ENCODE results near the gene IMPDH2. TPM values are rescaled to one million over a fixed set of nuclear protein-coding genes. Genes with fewer than 3 reads are reported as not detected.

IMPDH2 gene
- total RNA-seq, 1 experiment from 2014 or later: 184 TPM

DNA sequence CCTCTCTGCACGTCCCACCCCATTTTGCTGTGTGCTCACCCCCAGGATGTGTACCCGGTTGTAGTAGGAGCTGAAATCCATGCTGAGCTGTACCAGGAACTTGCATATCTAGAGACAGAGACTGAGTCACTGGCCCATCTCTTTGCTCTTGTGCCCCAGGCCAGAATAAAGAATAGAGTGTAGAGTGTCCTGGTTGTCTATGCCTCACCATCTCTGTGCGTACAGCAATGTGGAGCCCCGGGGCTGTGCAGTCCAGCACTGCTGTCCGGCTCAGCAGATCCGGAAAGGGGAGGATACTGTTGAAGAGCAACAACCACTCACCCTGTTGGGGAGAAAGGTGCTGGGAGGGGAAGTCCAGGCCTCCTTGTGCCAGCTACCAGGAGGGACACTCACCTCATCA, 13.4 kb downstream of the IMPDH2 start:
- intact Hi-C loops (cut with micrococcal nuclease; ENCODE audit: unreplicated experiment): no loop called here
- Mint-ChIP-seq H3K27me3 (ENCODE audit: unreplicated experiment) (no peaks in the 10 kb centered on the region), H3K27ac (ENCODE audit: unreplicated experiment) (no peak overlapping the region), H3K36me3 (ENCODE audit: insufficient read depth, unreplicated experiment) (peaks cover 87% of the 10 kb centered on the region), H3K4me3 (ENCODE audit: low read depth, unreplicated experiment) (no peak overlapping the region), H3K9me3 (ENCODE audit: low read depth, unreplicated experiment) (no peaks in the 10 kb centered on the region), H3K4me1 (ENCODE audit: low read depth, unreplicated experiment) (no peaks in the 10 kb centered on the region)
- CTCF ChIA-PET: no interaction called here
- no TSS peak for BruUV-seq (replicated peaks)
- DNase-seq: no peak
- TF ChIP-seq, protein P1, sequence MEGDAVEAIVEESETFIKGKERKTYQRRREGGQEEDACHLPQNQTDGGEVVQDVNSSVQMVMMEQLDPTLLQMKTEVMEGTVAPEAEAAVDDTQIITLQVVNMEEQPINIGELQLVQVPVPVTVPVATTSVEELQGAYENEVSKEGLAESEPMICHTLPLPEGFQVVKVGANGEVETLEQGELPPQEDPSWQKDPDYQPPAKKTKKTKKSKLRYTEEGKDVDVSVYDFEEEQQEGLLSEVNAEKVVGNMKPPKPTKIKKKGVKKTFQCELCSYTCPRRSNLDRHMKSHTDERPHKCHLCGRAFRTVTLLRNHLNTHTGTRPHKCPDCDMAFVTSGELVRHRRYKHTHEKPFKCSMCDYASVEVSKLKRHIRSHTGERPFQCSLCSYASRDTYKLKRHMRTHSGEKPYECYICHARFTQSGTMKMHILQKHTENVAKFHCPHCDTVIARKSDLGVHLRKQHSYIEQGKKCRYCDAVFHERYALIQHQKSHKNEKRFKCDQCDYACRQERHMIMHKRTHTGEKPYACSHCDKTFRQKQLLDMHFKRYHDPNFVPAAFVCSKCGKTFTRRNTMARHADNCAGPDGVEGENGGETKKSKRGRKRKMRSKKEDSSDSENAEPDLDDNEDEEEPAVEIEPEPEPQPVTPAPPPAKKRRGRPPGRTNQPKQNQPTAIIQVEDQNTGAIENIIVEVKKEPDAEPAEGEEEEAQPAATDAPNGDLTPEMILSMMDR (IDR thresholded peaks at IDR 0.05; ENCODE audit: unreplicated experiment): no peak

DNA sequence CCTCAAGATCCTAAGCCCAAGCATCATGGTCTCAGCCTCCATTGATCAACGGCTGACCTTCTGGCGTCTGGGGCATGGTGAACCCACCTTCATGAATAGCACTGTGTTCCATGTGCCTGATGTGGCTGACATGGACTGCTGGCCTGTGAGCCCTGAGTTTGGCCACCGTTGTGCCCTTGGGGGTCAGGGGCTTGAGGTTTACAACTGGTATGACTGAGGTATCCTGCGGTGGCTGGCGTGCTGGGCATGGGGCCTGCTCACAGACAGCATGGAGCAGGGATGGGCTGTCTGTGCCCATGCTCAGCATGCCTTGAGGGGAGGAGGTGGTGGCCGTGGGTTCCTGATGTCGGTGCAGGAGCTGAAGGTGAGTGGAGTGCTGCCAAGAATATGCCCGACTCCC, 14.1 kb downstream of the IMPDH2 start:
- intact Hi-C loops (cut with micrococcal nuclease; ENCODE audit: unreplicated experiment): no loop called here
- Mint-ChIP-seq H3K9me3 (ENCODE audit: low read depth, unreplicated experiment) (no peaks in the 10 kb centered on the region), H3K27me3 (ENCODE audit: unreplicated experiment) (no peaks in the 10 kb centered on the region), H3K4me3 (ENCODE audit: low read depth, unreplicated experiment) (no peak overlapping the region), H3K36me3 (ENCODE audit: insufficient read depth, unreplicated experiment) (peaks cover 87% of the 10 kb centered on the region), H3K27ac (ENCODE audit: unreplicated experiment) (no peak overlapping the region), H3K4me1 (ENCODE audit: low read depth, unreplicated experiment) (no peaks in the 10 kb centered on the region)
- DNase-seq: no peak
- CTCF ChIA-PET: interaction anchor here (1.7 kb wide), 1 partner anchor 27 kb away, joined by 9 read pairs; no protein-coding TSS in a partner anchor
- no TSS peak for BruUV-seq (replicated peaks)
- TF ChIP-seq, protein P1 (IDR thresholded peaks at IDR 0.05; ENCODE audit: unreplicated experiment): no peak

GRCh38 chr3:49013738-49014660, 15.2 kb downstream of the IMPDH2 start:
- peak; percentile 67 for DNase-seq
- BruUV-seq (replicated peaks): no TSS peak
- Mint-ChIP-seq H3K4me3 (ENCODE audit: low read depth, unreplicated experiment) (no peak overlapping the region), H3K4me1 (ENCODE audit: low read depth, unreplicated experiment) (peaks cover 6% of the 10 kb centered on the region), H3K9me3 (ENCODE audit: low read depth, unreplicated experiment) (no peaks in the 10 kb centered on the region), H3K27ac (ENCODE audit: unreplicated experiment) (no peak overlapping the region), H3K27me3 (ENCODE audit: unreplicated experiment) (no peaks in the 10 kb centered on the region), H3K36me3 (ENCODE audit: insufficient read depth, unreplicated experiment) (peaks cover 88% of the 10 kb centered on the region)
- intact Hi-C loops (cut with micrococcal nuclease; ENCODE audit: unreplicated experiment): no loop called here
- CTCF ChIA-PET: interaction anchor here (0.5 to 1.7 kb wide), 2 partner anchors 26 to 484 kb away, joined by 3 to 9 read pairs; no protein-coding TSS in a partner anchor
- TF ChIP-seq, protein P1 (IDR thresholded peaks at IDR 0.05; ENCODE audit: unreplicated experiment): peak; percentile 76

- no peak for DNase-seq
- Mint-ChIP-seq H3K4me3 (ENCODE audit: low read depth, unreplicated experiment) (no peak overlapping the region), H3K27ac (ENCODE audit: unreplicated experiment) (no peak overlapping the region), H3K9me3 (ENCODE audit: low read depth, unreplicated experiment) (no peaks in the 10 kb centered on the region), H3K27me3 (ENCODE audit: unreplicated experiment) (no peaks in the 10 kb centered on the region), H3K4me1 (ENCODE audit: low read depth, unreplicated experiment) (peaks cover 12% of the 10 kb centered on the region), H3K36me3 (ENCODE audit: insufficient read depth, unreplicated experiment) (peaks cover 87% of the 10 kb centered on the region)
- no TSS peak for BruUV-seq (replicated peaks)
- intact Hi-C loops (cut with micrococcal nuclease; ENCODE audit: unreplicated experiment): no loop called here
- CTCF ChIA-PET: interaction anchor here (0.5 to 1.7 kb wide), 2 partner anchors 25 to 485 kb away, joined by 3 to 9 read pairs; no protein-coding TSS in a partner anchor
- TF ChIP-seq, protein P1 (IDR thresholded peaks at IDR 0.05; ENCODE audit: unreplicated experiment): no peak
These were observed 16.0 kb downstream of the IMPDH2 start for GRCh38 chr3:49013113-49013737.

Measured in Calu3 (cell line).